ENCODE measurements around the gene HS1BP3. TPM values are rescaled to one million over a fixed set of nuclear protein-coding genes. Genes with fewer than 3 reads are reported as not detected.

HS1BP3 gene
- total and polyA plus RNA-seq, 2 of the 4 experiments (the other 2 are of a cell fraction), result 9.0 to 14.8 TPM

DNA sequence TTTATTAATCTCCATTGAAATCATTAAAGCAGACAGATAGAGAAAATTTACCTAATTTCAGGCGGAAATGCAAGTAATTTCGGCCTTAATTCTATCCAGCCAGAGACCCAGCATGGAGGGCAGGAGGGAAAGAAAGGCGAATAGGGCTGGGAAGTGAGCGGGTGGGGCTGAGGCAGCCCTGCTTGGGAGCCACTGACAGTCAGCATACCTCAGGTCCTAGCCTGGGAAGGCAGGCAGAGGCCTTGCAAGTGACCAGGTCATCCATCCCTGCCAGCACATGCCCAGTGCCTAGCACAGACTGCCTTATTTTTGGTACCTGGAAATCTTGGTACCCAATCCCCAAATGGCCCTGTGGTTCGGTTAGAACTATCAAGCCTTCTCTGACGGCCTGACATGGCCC, 17.6 kb upstream of the HS1BP3 start:
- dilution Hi-C loops (cut with HindIII; ENCODE audit: low sequenced_read_pairs, unreplicated experiment), result no loop called here
- Histone ChIP-seq H2BK5ac (ENCODE audit: low read depth, low read length, poor library complexity, severe bottlenecking) (no peak overlapping the region), H2BK120ac (ENCODE audit: low read depth, low read length) (no peak overlapping the region), H2AFZ (replicated peaks; ENCODE audit: low read length, poor library complexity) (no peak overlapping the region), H3K9ac (ENCODE audit: low read depth, low read length) (no peak overlapping the region), H2AK9ac (replicated peaks; ENCODE audit: low read depth, low read length, poor library complexity) (no peak overlapping the region), H3K27me3 (ENCODE audit: control insufficient read depth, insufficient read depth, low read length) (peaks cover 91% of the 10 kb centered on the region), H4K5ac (ENCODE audit: low read depth, low read length) (no peak overlapping the region), H4K20me1 (ENCODE audit: insufficient read depth, low read length) (peaks cover 16% of the 10 kb centered on the region), H2BK15ac (ENCODE audit: low read depth, low read length) (no peak overlapping the region), H3K23ac (ENCODE audit: low read depth, low read length) (no peak overlapping the region), H4K8ac (ENCODE audit: low read depth in 2 of 2, low read length in 2 of 2) (no peak overlapping the region), H3K4me1 (ENCODE audit: control insufficient read depth, insufficient read depth, low read length) (peaks cover 3% of the 10 kb centered on the region; the same call in 1 of the 2 replicates), H2BK20ac (ENCODE audit: low read depth, low read length) (no peak overlapping the region), H3K9me1 (ENCODE audit: insufficient read depth, low read length) (no peaks in the 10 kb centered on the region), H3K9me3 (ENCODE audit: control insufficient read depth, insufficient read depth, low read length) (peaks cover 12% of the 10 kb centered on the region; the same call in 1 of the 2 replicates), H4K91ac (ENCODE audit: insufficient read depth, low read depth, low read length) (no peak overlapping the region), H3K4me2 (ENCODE audit: low read depth, low read length) (no peak overlapping the region), H3K4ac (ENCODE audit: low read depth, low read length) (no peak overlapping the region), H3K27ac (ENCODE audit: insufficient read depth, low read length) (no peak overlapping the region), H3K79me1 (ENCODE audit: low read depth in 1 of 2, low read length in 2 of 2) (no peaks in the 10 kb centered on the region), H3K18ac (ENCODE audit: low read depth, low read length) (no peak overlapping the region), H2AK5ac (ENCODE audit: low read depth, low read length) (no peak overlapping the region), H3K36me3 (ENCODE audit: control insufficient read depth, insufficient read depth, low read length) (no peaks in the 10 kb centered on the region), H3K14ac (replicated peaks; ENCODE audit: low read depth, low read length) (no peak overlapping the region), H3K4me3 (ENCODE audit: insufficient read depth, low read depth, low read length) (no peak overlapping the region), H3K56ac (ENCODE audit: extremely low read depth, insufficient read depth, low read length) (no peak overlapping the region; the same call in 1 of the 2 replicates)
- TF ChIP-seq, protein P1, sequence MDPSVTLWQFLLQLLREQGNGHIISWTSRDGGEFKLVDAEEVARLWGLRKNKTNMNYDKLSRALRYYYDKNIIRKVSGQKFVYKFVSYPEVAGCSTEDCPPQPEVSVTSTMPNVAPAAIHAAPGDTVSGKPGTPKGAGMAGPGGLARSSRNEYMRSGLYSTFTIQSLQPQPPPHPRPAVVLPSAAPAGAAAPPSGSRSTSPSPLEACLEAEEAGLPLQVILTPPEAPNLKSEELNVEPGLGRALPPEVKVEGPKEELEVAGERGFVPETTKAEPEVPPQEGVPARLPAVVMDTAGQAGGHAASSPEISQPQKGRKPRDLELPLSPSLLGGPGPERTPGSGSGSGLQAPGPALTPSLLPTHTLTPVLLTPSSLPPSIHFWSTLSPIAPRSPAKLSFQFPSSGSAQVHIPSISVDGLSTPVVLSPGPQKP (IDR thresholded peaks at IDR 0.05; ENCODE audit: borderline replicate concordance, low read depth, low read length), result no peak
- TF ChIP-seq BHLHE40 (IDR thresholded peaks at IDR 0.05; ENCODE audit: low read depth, low read length), result no peak
- no peak for TF ChIP-seq CHD1 (IDR thresholded peaks at IDR 0.05; ENCODE audit: low read depth, low read length)
- no peak for TF ChIP-seq MAZ (IDR thresholded peaks at IDR 0.05; ENCODE audit: borderline replicate concordance, low read depth, low read length)
- TF ChIP-seq, protein P2, sequence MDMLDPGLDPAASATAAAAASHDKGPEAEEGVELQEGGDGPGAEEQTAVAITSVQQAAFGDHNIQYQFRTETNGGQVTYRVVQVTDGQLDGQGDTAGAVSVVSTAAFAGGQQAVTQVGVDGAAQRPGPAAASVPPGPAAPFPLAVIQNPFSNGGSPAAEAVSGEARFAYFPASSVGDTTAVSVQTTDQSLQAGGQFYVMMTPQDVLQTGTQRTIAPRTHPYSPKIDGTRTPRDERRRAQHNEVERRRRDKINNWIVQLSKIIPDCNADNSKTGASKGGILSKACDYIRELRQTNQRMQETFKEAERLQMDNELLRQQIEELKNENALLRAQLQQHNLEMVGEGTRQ (IDR thresholded peaks at IDR 0.05; ENCODE audit: low read depth, low read length), result no peak
- TF ChIP-seq FOS (IDR thresholded peaks at IDR 0.05; ENCODE audit: low read depth, low read length), result no peak
- no peak for TF ChIP-seq RFX5 (IDR thresholded peaks at IDR 0.05; ENCODE audit: low read depth, low read length)
- CTCF ChIA-PET, result interaction anchor here (0.7 kb wide), 1 partner anchor 194 kb away, joined by 3 read pairs; no protein-coding TSS in a partner anchor
- 94% methylated on average over 3 of the region's 6 CpGs; no CpG with 5 or more reads in 1 of the 2 experiments for WGBS, 2 experiments (ENCODE audit: extremely low coverage in 2 of 2, insufficient read length in 1 of 2)
- ATAC-seq (ENCODE audit: low read depth), result no peak
- intact Hi-C loops (cut with micrococcal nuclease), result no loop called here
- no TSS peak for BruUV-seq (replicated peaks)
- in situ Hi-C loops (cut with MboI; ENCODE audit: low sequenced_read_pairs), result loop anchor here (25.0 kb wide), 1 partner anchor 1094 kb away; no protein-coding TSS in a partner anchor
- DNase-seq, result no peak
- POLR2A ChIA-PET (ENCODE audit: unreplicated experiment), result no interaction called here
